Urinary bladder (tissue), 4 donors: ENCODE measurements around the gene GTF3C4. TPM values are rescaled to one million over a fixed set of nuclear protein-coding genes. Genes with fewer than 3 reads are reported as not detected.
"Not testable (repeated sequence)": the region's sequence is repeated elsewhere in the genome, so short reads cannot be mapped to it uniquely, and the experiment has no call there.

Source experiments
- DNase-seq: peaks from one replicate; pipeline ENCODE4 v3.0.0-alpha.2; 2015; ENCODE audit errors: extremely low spot score
- H3K27ac ChIP-seq: one replicate; pipeline ENCODE4 v1.5.1; 2013; ENCODE audit warnings: low read depth, mild to moderate bottlenecking, moderate library complexity
- H3K36me3 ChIP-seq: one replicate; pipeline ENCODE4 v1.6.1; 2013; ENCODE audit warnings: mild to moderate bottlenecking, moderate library complexity; ENCODE audit not compliant: insufficient read depth
- H3K4me1 ChIP-seq: one replicate; pipeline ENCODE4 v1.6.1; 2013; ENCODE audit warnings: mild to moderate bottlenecking, moderate library complexity; ENCODE audit not compliant: insufficient read depth
- H3K4me3 ChIP-seq: one replicate; pipeline ENCODE4 v1.5.1; 2013; ENCODE audit warnings: low read depth, low read length
- WGBS: extraction: QIAGEN DNeasy Blood & Tissue Kit; methylation state at CpG from one replicate; pipeline ENCODE4 v1.1.7; 2013; 5-methylcytosine and 5-hydroxymethylcytosine counted together
- polyA plus RNA-seq: library from polyadenylated mRNA; stranded (reverse); fragments of 200-250 nt; gene quantifications from one replicate; pipeline ENCODE4 v1.2.3, GENCODE V29; 2013
- total RNA-seq: library from RNA; depleted of rRNA; stranded (reverse); fragments of >200 nt; gene quantifications from one replicate; pipeline ENCODE4 v1.2.3, GENCODE V29; 2014
- donor health status: healthy with polysubstance abuse.
- donor health status: healthy.

Gene GTF3C4
- total and polyA plus RNA-seq, 2 donors = 7.3 to 18.2 TPM

- Histone ChIP-seq H3K4me1 (no peaks in the 10 kb centered on the region), H3K4me3 (no peak overlapping the region), H3K27ac (no peak overlapping the region), H3K36me3 (peaks cover 5% of the 10 kb centered on the region)
- no peak for DNase-seq
- WGBS = 77% methylated on average over 1 of the region's 1 CpG
These were observed 20.4 kb downstream of the GTF3C4 start for GRCh38 chr9:132690696-132691095.

GRCh38 chr9:132694144-132694543, 23.9 kb downstream of the GTF3C4 start:
- no peak for DNase-seq
- Histone ChIP-seq H3K36me3 (peaks cover 2% of the 10 kb centered on the region), H3K4me1 (no peaks in the 10 kb centered on the region), H3K27ac (no peak overlapping the region), H3K4me3 (no peak overlapping the region)
- 39% methylated on average over 2 of the region's 2 CpGs for WGBS

- no peak overlapping the region for H3K4me3 ChIP-seq
- no peak overlapping the region for H3K27ac ChIP-seq
- no peaks in the 10 kb centered on the region for H3K4me1 ChIP-seq
- no peaks in the 10 kb centered on the region for H3K36me3 ChIP-seq
- DNase-seq = no peak
These were observed 27.0 kb downstream of the GTF3C4 start for GRCh38 chr9:132697230-132697629.

GRCh38 chr9:132698989-132699388, 28.7 kb downstream of the GTF3C4 start:
- no peaks in the 10 kb centered on the region for H3K36me3 ChIP-seq
- no peak overlapping the region for H3K4me3 ChIP-seq
- H3K27ac ChIP-seq = no peak overlapping the region
- DNase-seq = no peak
- WGBS = 38% methylated on average over 4 of the region's 4 CpGs
- no peaks in the 10 kb centered on the region for H3K4me1 ChIP-seq

- Histone ChIP-seq H3K36me3 (no peaks in the 10 kb centered on the region), H3K27ac (no peak overlapping the region), H3K4me3 (no peak overlapping the region), H3K4me1 (no peaks in the 10 kb centered on the region)
- peak; percentile 17 for DNase-seq
- 14% methylated on average over 1 of the region's 1 CpG for WGBS
These were observed 29.7 kb downstream of the GTF3C4 start for GRCh38 chr9:132699956-132700355.

- no peak for DNase-seq
- no peaks in the 10 kb centered on the region for H3K4me1 ChIP-seq
- H3K27ac ChIP-seq = no peak overlapping the region
- H3K36me3 ChIP-seq = no peaks in the 10 kb centered on the region
- 32% methylated on average over 1 of the region's 1 CpG for WGBS
- no peak overlapping the region for H3K4me3 ChIP-seq
These were observed 32.0 kb downstream of the GTF3C4 start for GRCh38 chr9:132702254-132702653.

- 24% methylated on average over 2 of the region's 2 CpGs for WGBS
- no peak overlapping the region for H3K27ac ChIP-seq
- H3K4me1 ChIP-seq = no peaks in the 10 kb centered on the region
- no peak for DNase-seq
- H3K4me3 ChIP-seq = no peak overlapping the region
- no peaks in the 10 kb centered on the region for H3K36me3 ChIP-seq
These were observed 33.1 kb downstream of the GTF3C4 start for GRCh38 chr9:132703336-132703735.

GRCh38 chr9:132708239-132708638, 38.0 kb downstream of the GTF3C4 start:
- no peak for DNase-seq
- Histone ChIP-seq H3K4me1 (no peaks in the 10 kb centered on the region), H3K4me3 (no peak overlapping the region), H3K36me3 (no peaks in the 10 kb centered on the region), H3K27ac (no peak overlapping the region)
- 88% methylated on average over 8 of the region's 8 CpGs for WGBS

GRCh38 chr9:132708769-132709430, 38.6 kb downstream of the GTF3C4 start:
- DNase-seq = no peak
- WGBS = 90% methylated on average over 23 of the region's 23 CpGs
- no peaks in the 10 kb centered on the region for H3K4me1 ChIP-seq
- no peaks in the 10 kb centered on the region for H3K36me3 ChIP-seq
- H3K27ac ChIP-seq = no peak overlapping the region
- no peak overlapping the region for H3K4me3 ChIP-seq

GRCh38 chr9:132710333-132710732, 40.1 kb downstream of the GTF3C4 start:
- no peak overlapping the region for H3K4me3 ChIP-seq
- DNase-seq = no peak
- H3K27ac ChIP-seq = no peak overlapping the region
- 78% methylated on average over 6 of the region's 6 CpGs for WGBS
- no peaks in the 10 kb centered on the region for H3K36me3 ChIP-seq
- no peaks in the 10 kb centered on the region for H3K4me1 ChIP-seq

GRCh38 chr9:132711152-132711551, 40.9 kb downstream of the GTF3C4 start:
- not testable (repeated sequence) for H3K27ac ChIP-seq, H3K36me3 ChIP-seq, DNase-seq, H3K4me1 ChIP-seq, H3K4me3 ChIP-seq
- WGBS = 95% methylated on average over 5 of the region's 5 CpGs

GRCh38 chr9:132711846-132712245, 41.6 kb downstream of the GTF3C4 start:
- Histone ChIP-seq H3K4me1 (no peaks in the 10 kb centered on the region), H3K27ac (no peak overlapping the region), H3K4me3 (no peak overlapping the region), H3K36me3 (no peaks in the 10 kb centered on the region)
- 86% methylated on average over 3 of the region's 3 CpGs for WGBS
- no peak for DNase-seq

- H3K4me1 ChIP-seq = no peaks in the 10 kb centered on the region
- H3K4me3 ChIP-seq = no peak overlapping the region
- no peaks in the 10 kb centered on the region for H3K36me3 ChIP-seq
- no peak for DNase-seq
- WGBS = 76% methylated on average over 5 of the region's 5 CpGs
- no peak overlapping the region for H3K27ac ChIP-seq
These were observed 42.5 kb downstream of the GTF3C4 start for GRCh38 chr9:132712753-132713152.

- 89% methylated on average over 4 of the region's 4 CpGs for WGBS
- Histone ChIP-seq H3K27ac (no peak overlapping the region), H3K4me1 (no peaks in the 10 kb centered on the region), H3K4me3 (no peak overlapping the region), H3K36me3 (no peaks in the 10 kb centered on the region)
- no peak for DNase-seq
These were observed 45.7 kb downstream of the GTF3C4 start for GRCh38 chr9:132716007-132716406.
